Measurements from ENCODE around the gene ZC3H13. TPM values are rescaled to one million over a fixed set of nuclear protein-coding genes. Genes with fewer than 3 reads are reported as not detected.

Gene ZC3H13
- total RNA-seq, 1 experiment from 2014 or later, result 61.9 TPM

DNA sequence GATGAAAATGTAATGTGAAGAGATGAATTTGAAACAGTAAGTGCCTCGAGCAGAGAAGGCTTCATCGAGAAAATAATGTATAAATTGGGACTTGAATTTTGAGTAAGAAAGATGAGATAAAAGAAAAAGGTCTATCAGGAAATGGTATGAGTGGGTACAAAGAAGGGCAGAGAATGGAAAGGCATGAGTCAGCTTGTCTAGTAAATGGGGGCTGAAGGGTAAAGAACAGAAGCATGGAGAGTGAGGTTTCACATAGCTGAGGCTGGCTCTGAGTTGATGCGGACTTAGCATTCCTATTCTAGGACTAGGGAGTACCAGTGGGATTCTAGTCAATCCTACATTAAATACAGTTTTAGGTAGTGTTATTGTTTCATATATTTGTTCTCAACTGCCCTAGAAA, 85.8 kb downstream of the ZC3H13 start:
- H4K8ac ChIP-seq (replicated peaks; ENCODE audit: insufficient read length, low read depth, low read length), result no peak overlapping the region
- no peak for DNase-seq
- no peak overlapping the region for H3K27ac ChIP-seq (ENCODE audit: insufficient read length, low read depth, low read length)
- no peak overlapping the region for H2BK15ac ChIP-seq (ENCODE audit: low read depth, low read length)
- H2BK12ac ChIP-seq (ENCODE audit: insufficient read length, low read depth, low read length), result no peak overlapping the region
- H3K4me1 ChIP-seq (ENCODE audit: insufficient read depth, low read length), result no peaks in the 10 kb centered on the region
- no peaks in the 10 kb centered on the region for H3K9me3 Mint-ChIP-seq
- no peak overlapping the region for H3K56ac ChIP-seq (ENCODE audit: insufficient read length, low read depth, low read length)
- H2AK5ac ChIP-seq (ENCODE audit: insufficient read length, low read length), result no peak overlapping the region
- H3K9me3 ChIP-seq (ENCODE audit: control insufficient read depth, low read depth, low read length), result no peaks in the 10 kb centered on the region
- H2BK5ac ChIP-seq (ENCODE audit: insufficient read length, low read length), result no peak overlapping the region
- H4K91ac ChIP-seq (ENCODE audit: insufficient read length, low read depth, low read length), result no peak overlapping the region
- no peak overlapping the region for H3K9ac ChIP-seq (ENCODE audit: extremely low read depth, insufficient read length, low read length)
- 100% methylated on average over 2 of the region's 3 CpGs for WGBS (ENCODE audit: extremely low coverage, insufficient read length, low lambda C conversion rate)
- no peaks in the 10 kb centered on the region for H3K4me1 Mint-ChIP-seq
- H3K23ac ChIP-seq (ENCODE audit: insufficient read length, low read depth, low read length), result no peak overlapping the region
- no peaks in the 10 kb centered on the region for H3K27me3 Mint-ChIP-seq (ENCODE audit: low read depth)
- H3T11ph ChIP-seq (ENCODE audit: low read length), result no peak overlapping the region
- H4K5ac ChIP-seq (ENCODE audit: insufficient read length, low read depth, low read length), result no peak overlapping the region
- H3K4me3 Mint-ChIP-seq, result no peak overlapping the region
- H3K4me2 ChIP-seq (ENCODE audit: insufficient read depth, insufficient read length, low read length), result no peak overlapping the region
- H3K23me2 ChIP-seq (ENCODE audit: insufficient read length, low read depth, low read length, poor library complexity, severe bottlenecking), result no peaks in the 10 kb centered on the region
- peaks cover 3% of the 10 kb centered on the region for H3K79me1 ChIP-seq (ENCODE audit: insufficient read depth, low read depth, low read length, poor library complexity, severe bottlenecking)
- TF ChIP-seq, protein P1, sequence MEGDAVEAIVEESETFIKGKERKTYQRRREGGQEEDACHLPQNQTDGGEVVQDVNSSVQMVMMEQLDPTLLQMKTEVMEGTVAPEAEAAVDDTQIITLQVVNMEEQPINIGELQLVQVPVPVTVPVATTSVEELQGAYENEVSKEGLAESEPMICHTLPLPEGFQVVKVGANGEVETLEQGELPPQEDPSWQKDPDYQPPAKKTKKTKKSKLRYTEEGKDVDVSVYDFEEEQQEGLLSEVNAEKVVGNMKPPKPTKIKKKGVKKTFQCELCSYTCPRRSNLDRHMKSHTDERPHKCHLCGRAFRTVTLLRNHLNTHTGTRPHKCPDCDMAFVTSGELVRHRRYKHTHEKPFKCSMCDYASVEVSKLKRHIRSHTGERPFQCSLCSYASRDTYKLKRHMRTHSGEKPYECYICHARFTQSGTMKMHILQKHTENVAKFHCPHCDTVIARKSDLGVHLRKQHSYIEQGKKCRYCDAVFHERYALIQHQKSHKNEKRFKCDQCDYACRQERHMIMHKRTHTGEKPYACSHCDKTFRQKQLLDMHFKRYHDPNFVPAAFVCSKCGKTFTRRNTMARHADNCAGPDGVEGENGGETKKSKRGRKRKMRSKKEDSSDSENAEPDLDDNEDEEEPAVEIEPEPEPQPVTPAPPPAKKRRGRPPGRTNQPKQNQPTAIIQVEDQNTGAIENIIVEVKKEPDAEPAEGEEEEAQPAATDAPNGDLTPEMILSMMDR (conservative IDR thresholded peaks at IDR 0.05), result no peak
- H2AFZ ChIP-seq (ENCODE audit: low read length), result no peak overlapping the region
- no peak overlapping the region; a peak in 1 of 7 replicates for H3K27ac Mint-ChIP-seq
- no peaks in the 10 kb centered on the region for H4K20me1 ChIP-seq (ENCODE audit: control insufficient read depth, insufficient read depth, insufficient read length)
- H3K79me2 ChIP-seq (ENCODE audit: insufficient read depth, low read length), result no peaks in the 10 kb centered on the region
- no peaks in the 10 kb centered on the region for H3K27me3 ChIP-seq (ENCODE audit: insufficient read depth, low read length)
- no peak overlapping the region for H3K18ac ChIP-seq (ENCODE audit: insufficient read length, low read depth, low read length)
- peaks cover 25 to 52% (median 46%) of the 10 kb centered on the region in 3 experiments; a peak in 6 of 7 replicates for H3K36me3 Mint-ChIP-seq (ENCODE audit: insufficient read depth in 1 of 3, low read depth in 3 of 3)
- no peak overlapping the region for H3K4ac ChIP-seq (ENCODE audit: low read depth, low read length)
- no peak overlapping the region for H2BK20ac ChIP-seq (ENCODE audit: low read depth, low read length, poor library complexity, severe bottlenecking)
- H3K14ac ChIP-seq (ENCODE audit: insufficient read depth, low read length), result no peak overlapping the region
- no peak overlapping the region for H2BK120ac ChIP-seq (ENCODE audit: low read depth, low read length, poor library complexity, severe bottlenecking)

Data from H9 (cell line).